WERI-Rb-1 (cell line): Measurements from ENCODE around the gene CLRN3.

ENCODE experiments used
- DNase-seq: peaks from one replicate; pipeline ENCODE4 v3.0.0-alpha.2; 2020
- H3K27ac ChIP-seq: fragments of 250-450 bp; sonication (Bioruptor Pico); 2 replicates; pipeline ENCODE4 v1.5.1; 2020; ENCODE audit warnings: mild to moderate bottlenecking, moderate library complexity
- H3K27me3 ChIP-seq: fragments of 250-450 bp; sonication (Bioruptor Pico); 2 replicates; pipeline ENCODE4 v1.5.1; 2021; ENCODE audit warnings: mild to moderate bottlenecking, low read depth, moderate library complexity; ENCODE audit not compliant: insufficient read depth, severe bottlenecking
- H3K36me3 ChIP-seq: fragments of 250-450 bp; sonication (Bioruptor Pico); 2 replicates; pipeline ENCODE4 v1.5.1; 2020; ENCODE audit warnings: mild to moderate bottlenecking, moderate library complexity
- H3K4me3 ChIP-seq: 2 replicates; pipeline ENCODE4 v1.5.1; 2011; ENCODE audit warnings: low read depth, mild to moderate bottlenecking, control low read depth, low read length
- H3K9me3 ChIP-seq: fragments of 250-450 bp; sonication (Bioruptor Pico); 2 replicates; pipeline ENCODE4 v1.5.1; 2021; ENCODE audit warnings: mild to moderate bottlenecking, moderate library complexity; ENCODE audit not compliant: severe bottlenecking
- TF ChIP-seq, protein P1 (sequence below): IDR thresholded peaks from 2 replicates; pipeline ENCODE4 v1.5.1; 2011; ENCODE audit warnings: low read depth, mild to moderate bottlenecking, control low read depth, inconsistent platforms, low read length

CLRN3 gene

DNA sequence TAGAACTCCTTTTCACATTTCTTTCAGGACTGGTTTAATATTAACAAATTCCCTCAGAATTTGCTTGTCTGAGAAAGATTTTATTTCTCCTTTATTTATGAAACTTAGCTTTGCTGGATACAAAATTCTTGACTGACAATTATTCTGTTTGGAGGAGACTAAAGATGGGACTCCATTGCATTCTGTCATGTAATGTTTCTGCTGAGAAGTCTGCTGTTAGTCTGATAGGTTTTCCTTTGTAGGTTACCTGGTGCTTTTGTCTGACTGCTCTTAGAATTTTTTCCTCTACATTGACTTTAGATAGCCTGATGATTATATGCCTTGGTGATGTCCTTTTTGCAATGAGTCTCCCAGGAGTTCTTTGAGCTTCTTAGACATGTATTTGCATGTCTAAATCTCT is 23.4 kb downstream of the CLRN3 start:
- no peak overlapping the region for H3K4me3 ChIP-seq
- H3K9me3 ChIP-seq, result peaks cover 2% of the 10 kb centered on the region
- H3K27ac ChIP-seq, result no peak overlapping the region
- H3K27me3 ChIP-seq, result no peaks in the 10 kb centered on the region
- TF ChIP-seq, protein P1, sequence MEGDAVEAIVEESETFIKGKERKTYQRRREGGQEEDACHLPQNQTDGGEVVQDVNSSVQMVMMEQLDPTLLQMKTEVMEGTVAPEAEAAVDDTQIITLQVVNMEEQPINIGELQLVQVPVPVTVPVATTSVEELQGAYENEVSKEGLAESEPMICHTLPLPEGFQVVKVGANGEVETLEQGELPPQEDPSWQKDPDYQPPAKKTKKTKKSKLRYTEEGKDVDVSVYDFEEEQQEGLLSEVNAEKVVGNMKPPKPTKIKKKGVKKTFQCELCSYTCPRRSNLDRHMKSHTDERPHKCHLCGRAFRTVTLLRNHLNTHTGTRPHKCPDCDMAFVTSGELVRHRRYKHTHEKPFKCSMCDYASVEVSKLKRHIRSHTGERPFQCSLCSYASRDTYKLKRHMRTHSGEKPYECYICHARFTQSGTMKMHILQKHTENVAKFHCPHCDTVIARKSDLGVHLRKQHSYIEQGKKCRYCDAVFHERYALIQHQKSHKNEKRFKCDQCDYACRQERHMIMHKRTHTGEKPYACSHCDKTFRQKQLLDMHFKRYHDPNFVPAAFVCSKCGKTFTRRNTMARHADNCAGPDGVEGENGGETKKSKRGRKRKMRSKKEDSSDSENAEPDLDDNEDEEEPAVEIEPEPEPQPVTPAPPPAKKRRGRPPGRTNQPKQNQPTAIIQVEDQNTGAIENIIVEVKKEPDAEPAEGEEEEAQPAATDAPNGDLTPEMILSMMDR, result no peak
- no peak for DNase-seq
- no peaks in the 10 kb centered on the region for H3K36me3 ChIP-seq

DNA sequence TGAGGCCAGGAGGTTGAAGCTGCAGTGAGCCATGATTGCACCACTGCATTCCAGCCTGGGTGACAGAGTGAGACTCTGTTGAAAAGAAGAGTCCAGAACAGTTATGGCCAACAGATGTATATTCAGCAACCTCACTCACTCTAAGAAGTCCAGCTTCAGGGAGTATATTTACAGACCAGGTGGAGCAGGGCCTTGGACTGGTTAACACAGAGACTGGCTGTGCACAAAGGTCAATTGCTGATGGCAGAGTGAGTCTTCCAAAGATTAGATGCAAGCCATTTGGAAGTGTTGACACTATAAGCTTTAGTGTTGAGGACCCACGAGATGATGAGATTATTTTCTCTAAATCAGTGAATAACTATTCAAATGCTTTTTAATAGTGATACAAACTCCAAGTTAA is 24.9 kb downstream of the CLRN3 start:
- TF ChIP-seq, protein P1, result no peak
- H3K36me3 ChIP-seq, result no peaks in the 10 kb centered on the region
- DNase-seq, result no peak

DNA sequence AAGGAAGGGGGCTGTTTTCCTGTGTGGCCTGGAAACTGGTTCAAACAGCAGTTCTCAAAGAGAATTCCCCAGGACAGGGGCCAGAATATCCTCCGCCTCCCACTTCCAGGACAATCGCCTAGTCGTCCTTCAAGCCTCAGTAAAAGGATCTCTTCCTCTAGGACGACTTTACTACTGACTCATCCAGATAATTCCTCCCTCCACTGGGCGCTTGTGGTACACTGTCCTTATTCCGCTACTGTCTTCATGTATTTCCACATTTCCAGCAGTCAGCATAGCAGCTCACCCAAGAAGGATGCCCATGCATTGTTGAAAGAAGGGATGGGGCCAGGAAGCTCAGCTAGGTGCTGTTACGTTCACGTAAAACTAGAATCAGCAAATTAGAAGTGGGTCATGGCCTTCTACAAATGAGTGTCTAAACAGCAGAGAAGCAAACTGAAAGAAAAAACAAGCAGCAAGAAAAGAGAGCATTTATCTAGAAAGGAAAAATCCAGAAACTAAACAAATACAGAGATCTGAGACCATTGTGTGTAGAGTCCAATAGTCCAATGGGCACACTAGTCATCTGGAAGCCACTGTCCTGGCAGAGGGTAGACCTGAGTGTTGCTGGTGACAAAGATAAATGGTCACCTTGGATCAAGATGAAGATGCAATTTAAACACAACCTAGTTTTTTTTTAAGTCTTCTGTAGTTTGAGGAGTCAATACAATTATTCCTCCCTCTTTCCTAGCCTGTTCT is 26.3 kb downstream of the CLRN3 start:
- no peak for DNase-seq
- TF ChIP-seq, protein P1, result no peak
- H3K9me3 ChIP-seq, result peaks cover 16% of the 10 kb centered on the region
- no peaks in the 10 kb centered on the region for H3K27me3 ChIP-seq
- no peak overlapping the region for H3K27ac ChIP-seq
- no peak overlapping the region for H3K4me3 ChIP-seq
- H3K36me3 ChIP-seq, result no peaks in the 10 kb centered on the region

More for the DNA sequence above, 24.9 kb downstream of the CLRN3 start:
- H3K27ac ChIP-seq, result no peak overlapping the region
- H3K9me3 ChIP-seq, result peaks cover 16% of the 10 kb centered on the region
- H3K27me3 ChIP-seq, result no peaks in the 10 kb centered on the region
- H3K4me3 ChIP-seq, result no peak overlapping the region

DNA sequence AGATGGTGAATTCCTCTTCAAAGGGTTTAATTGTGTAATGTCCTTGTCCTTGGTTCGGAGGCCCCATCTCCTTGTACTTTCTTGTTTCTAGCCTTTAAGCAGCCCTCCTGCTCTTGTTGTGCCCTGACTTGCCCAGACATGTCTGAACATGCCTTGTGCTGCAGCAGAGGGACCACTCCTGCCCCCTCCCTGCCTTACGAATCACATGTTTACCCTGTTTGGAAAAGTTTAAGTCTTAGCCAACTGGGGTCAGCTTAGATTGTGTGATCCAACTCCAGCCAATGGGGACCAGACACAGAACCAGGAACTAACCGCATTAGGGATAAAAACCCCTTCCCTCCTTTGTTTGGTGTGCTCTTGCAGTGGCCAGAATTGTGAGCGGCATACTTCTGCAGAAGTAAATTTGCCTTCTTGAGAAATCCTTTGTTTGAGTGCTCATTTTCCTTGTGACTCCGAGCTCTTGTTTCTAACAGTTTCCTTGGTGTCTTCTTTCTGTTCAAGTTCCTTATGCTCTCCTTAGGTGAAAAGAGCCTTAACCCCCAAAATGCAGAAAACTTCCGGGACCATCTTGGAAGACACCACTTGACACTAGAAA is 29.4 kb downstream of the CLRN3 start:
- Histone ChIP-seq H3K4me3 (no peak overlapping the region), H3K9me3 (peaks cover 14% of the 10 kb centered on the region), H3K36me3 (no peaks in the 10 kb centered on the region), H3K27ac (peak overlapping the region; percentile 36; the same call in 1 of the 2 replicates), H3K27me3 (no peaks in the 10 kb centered on the region)
- DNase-seq, result peak; percentile 56
- TF ChIP-seq, protein P1, result no peak

DNA sequence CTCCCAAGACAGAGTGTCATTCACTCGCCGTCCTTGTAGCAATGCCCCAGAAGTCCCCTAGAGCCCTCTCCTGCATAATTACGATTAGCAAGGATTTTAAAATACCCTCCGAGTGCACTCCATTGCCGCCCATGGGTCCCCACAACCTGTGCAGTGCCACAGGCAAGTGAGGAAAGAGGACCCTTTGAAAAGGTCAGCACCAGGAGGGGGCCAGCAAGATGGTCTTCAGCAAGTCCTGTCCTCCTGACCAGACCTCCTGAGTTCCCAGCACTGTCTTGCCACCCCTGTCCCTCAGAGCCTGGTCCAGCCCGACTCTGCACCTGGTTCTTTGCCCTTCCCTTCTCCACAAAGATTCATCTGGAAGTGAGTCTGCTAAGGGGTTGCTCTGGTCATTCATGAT is 32.1 kb downstream of the CLRN3 start:
- Histone ChIP-seq H3K4me3 (no peak overlapping the region), H3K9me3 (peaks cover 14% of the 10 kb centered on the region), H3K27ac (no peak overlapping the region), H3K36me3 (no peaks in the 10 kb centered on the region), H3K27me3 (no peaks in the 10 kb centered on the region)
- DNase-seq, result no peak
- TF ChIP-seq, protein P1, result no peak
